Midbrain (tissue), 1 donor: Measurements from ENCODE around the gene COA3.

Experiments
- DNase-seq: peaks from one replicate; lab custom pipeline; 2025; lab: John Stamatoyannopoulos, UW

COA3 gene

GRCh38 chr17:42750739-42751344 lies 47.7 kb downstream of the COA3 start:
- no peak for DNase-seq

- no peak for DNase-seq
Measured at GRCh38 chr17:42748908-42749798, 49.4 kb downstream of the COA3 start.

GRCh38 chr17:42748202-42748907 lies 50.1 kb downstream of the COA3 start:
- no peak for DNase-seq
